C4-2B (cell line): ENCODE data around the gene TOR1B.

Experiments
- CTCF ChIP-seq: fragments of 450-650 bp; conservative IDR thresholded peaks from 2 replicates; pipeline ENCODE4 v1.5.1; 2017; ENCODE audit warnings: mild to moderate bottlenecking
- ZFX ChIP-seq: fragments of 450-650 bp; IDR thresholded peaks from 2 replicates; pipeline ENCODE4 v1.6.1; 2017

- TF ChIP-seq CTCF = no peak
- no peak for TF ChIP-seq ZFX
Observed at GRCh38 chr9:129755151-129755550, 47.8 kb upstream of the TOR1B start.
